IMR-90 (cell line): ENCODE data around the gene KRT16. TPM values are rescaled to one million over a fixed set of nuclear protein-coding genes. Genes with fewer than 3 reads are reported as not detected.

ENCODE experiments used
- ATAC-seq: fragments of 200-7000 bp; cut with Tn5 transposase; 2 replicates; pipeline ENCODE4 v1.9.1; 2020; ENCODE audit warnings: low read depth, mild to moderate bottlenecking, moderate library complexity
- BruUV-seq: library from RNA; stranded (reverse); fragments of 400-500 nt; replicated peaks from 2 replicates; lab custom pipeline; 2021; lab: Mats Ljungman, UMichigan
- CTCF ChIA-PET: fragments of 300-600 bp; formaldehyde crosslinking; extraction: SDS; loops from one replicate; lab custom pipeline; 2021; ENCODE audit warnings: antibody characterized with exemption; lab: Yijun Ruan, JAX
- POLR2A ChIA-PET: fragments of 300-600 bp; sonication (Branson Sonifier 250); formaldehyde crosslinking; loops from one replicate; lab custom pipeline; 2022; ENCODE audit warnings: antibody characterized with exemption; ENCODE audit not compliant: unreplicated experiment; lab: Charles Lee
- DNase-seq: peaks from one replicate; pipeline ENCODE4 v3.0.0; 2013
- H2AFZ ChIP-seq: replicated peaks from 2 replicates; pipeline ENCODE3; 2013; ENCODE audit warnings: low read length, mild to moderate bottlenecking; ENCODE audit not compliant: poor library complexity
- H2AK5ac ChIP-seq: 2 replicates; pipeline ENCODE4 v1.6.1; 2013; ENCODE audit warnings: low read depth, low read length, inconsistent platforms
- H2AK9ac ChIP-seq: replicated peaks from 2 replicates; pipeline ENCODE3; 2013; ENCODE audit warnings: mild to moderate bottlenecking, low read depth, low read length, moderate library complexity; ENCODE audit not compliant: poor library complexity
- H2BK120ac ChIP-seq: 2 replicates; pipeline ENCODE4 v1.6.1; 2013; ENCODE audit warnings: low read depth, low read length, inconsistent platforms
- H2BK15ac ChIP-seq: 3 replicates; pipeline ENCODE4 v1.6.1; 2013; ENCODE audit warnings: low read depth, low read length, inconsistent platforms
- H2BK20ac ChIP-seq: 2 replicates; pipeline ENCODE4 v1.6.1; 2013; ENCODE audit warnings: low read depth, mild to moderate bottlenecking, inconsistent platforms, low read length, moderate library complexity
- H2BK5ac ChIP-seq: 2 replicates; pipeline ENCODE4 v1.6.1; 2013; ENCODE audit warnings: mild to moderate bottlenecking, low read depth, low read length, inconsistent platforms; ENCODE audit not compliant: poor library complexity, severe bottlenecking
- H3K14ac ChIP-seq: replicated peaks from 2 replicates; pipeline ENCODE4 v1.6.1; 2013; ENCODE audit warnings: low read depth, low read length, inconsistent platforms
- H3K18ac ChIP-seq: 2 replicates; pipeline ENCODE4 v1.6.1; 2013; ENCODE audit warnings: low read depth, low read length, control low read depth
- H3K23ac ChIP-seq: 2 replicates; pipeline ENCODE4 v1.6.1; 2013; ENCODE audit warnings: low read depth, low read length, inconsistent platforms
- H3K27ac ChIP-seq: 2 replicates; pipeline ENCODE4 v1.5.1; 2013; ENCODE audit warnings: mild to moderate bottlenecking, control low read depth, low read length; ENCODE audit not compliant: insufficient read depth
- H3K27me3 ChIP-seq: 2 replicates; pipeline ENCODE4 v1.6.1; 2013; ENCODE audit warnings: low read length; ENCODE audit not compliant: control insufficient read depth, insufficient read depth
- H3K36me3 ChIP-seq: 2 replicates; pipeline ENCODE4 v1.6.1; 2013; ENCODE audit warnings: low read length, mixed read lengths; ENCODE audit not compliant: control insufficient read depth, insufficient read depth
- H3K4ac ChIP-seq: 2 replicates; pipeline ENCODE4 v1.6.1; 2013; ENCODE audit warnings: low read depth, low read length, inconsistent platforms
- H3K4me1 ChIP-seq: 2 replicates; pipeline ENCODE4 v1.6.1; 2013; ENCODE audit warnings: low read length, mixed read lengths; ENCODE audit not compliant: control insufficient read depth, insufficient read depth
- H3K4me2 ChIP-seq: 2 replicates; pipeline ENCODE4 v1.6.1; 2013; ENCODE audit warnings: low read depth, mild to moderate bottlenecking, control low read depth, low read length, moderate library complexity
- H3K4me3 ChIP-seq: 2 replicates; pipeline ENCODE4 v1.5.1; 2013; ENCODE audit warnings: low read depth, mild to moderate bottlenecking, control low read depth, low read length, moderate library complexity; ENCODE audit not compliant: insufficient read depth
- H3K56ac ChIP-seq: 2 replicates; pipeline ENCODE4 v1.6.1; 2013; ENCODE audit warnings: low read length, inconsistent platforms; ENCODE audit not compliant: insufficient read depth; ENCODE audit errors: extremely low read depth
- H3K79me1 ChIP-seq, 2 experiments: 2 replicates each; pipeline ENCODE4 v1.6.1; 2013; ENCODE audit warnings: low read length in 2 of 2, inconsistent platforms in 1 of 2, low read depth in 1 of 2
- H3K9ac ChIP-seq: 2 replicates; pipeline ENCODE4 v1.6.1; 2013; ENCODE audit warnings: low read depth, low read length, control low read depth
- H3K9me1 ChIP-seq: 2 replicates; pipeline ENCODE4 v1.6.1; 2013; ENCODE audit warnings: low read length, inconsistent platforms; ENCODE audit not compliant: insufficient read depth
- H3K9me3 ChIP-seq: 2 replicates; pipeline ENCODE4 v1.6.1; 2013; ENCODE audit warnings: low read length; ENCODE audit not compliant: control insufficient read depth, insufficient read depth
- H4K20me1 ChIP-seq: 2 replicates; pipeline ENCODE4 v1.6.1; 2013; ENCODE audit warnings: low read length, inconsistent platforms; ENCODE audit not compliant: insufficient read depth
- H4K5ac ChIP-seq: 2 replicates; pipeline ENCODE4 v1.6.1; 2013; ENCODE audit warnings: mild to moderate bottlenecking, low read depth, low read length, control low read depth
- H4K8ac ChIP-seq, 2 experiments: 2 replicates each; pipeline ENCODE4 v1.6.1; 2013; ENCODE audit warnings: low read depth in 2 of 2, low read length in 2 of 2, control low read depth in 1 of 2, inconsistent platforms in 1 of 2
- H4K91ac ChIP-seq: 2 replicates; pipeline ENCODE4 v1.6.1; 2013; ENCODE audit warnings: low read depth, low read length, inconsistent platforms; ENCODE audit not compliant: insufficient read depth
- BHLHE40 ChIP-seq: fragments of 150-350 bp; IDR thresholded peaks from 2 replicates; pipeline ENCODE4 v1.6.1; 2016; ENCODE audit warnings: mild to moderate bottlenecking, low read depth, low read length
- CEBPB ChIP-seq: IDR thresholded peaks from 2 replicates; pipeline ENCODE4 v1.6.1; 2012; ENCODE audit warnings: low read depth, low read length, improper control_type of control experiment
- CHD1 ChIP-seq: IDR thresholded peaks from 2 replicates; pipeline ENCODE4 v1.6.1; 2012; ENCODE audit warnings: low read depth, low read length, improper control_type of control experiment
- CTCF ChIP-seq: conservative IDR thresholded peaks from 2 replicates; pipeline ENCODE4 v1.5.1; 2012; ENCODE audit warnings: mild to moderate bottlenecking, low read depth, low read length, improper control_type of control experiment
- ELK1 ChIP-seq: fragments of 150-350 bp; IDR thresholded peaks from 2 replicates; pipeline ENCODE4 v1.6.1; 2016; ENCODE audit warnings: low read depth, mild to moderate bottlenecking, low read length, moderate library complexity, borderline replicate concordance
- FOS ChIP-seq: fragments of 150-350 bp; IDR thresholded peaks from 2 replicates; pipeline ENCODE4 v1.6.1; 2016; ENCODE audit warnings: low read depth, low read length
- MAFK ChIP-seq: IDR thresholded peaks from 2 replicates; pipeline ENCODE4 v1.6.1; 2012; ENCODE audit warnings: low read depth, low read length, improper control_type of control experiment
- MAZ ChIP-seq: IDR thresholded peaks from 2 replicates; pipeline ENCODE4 v1.6.1; 2012; ENCODE audit warnings: low read depth, mild to moderate bottlenecking, low read length, improper control_type of control experiment, moderate library complexity, borderline replicate concordance
- MXI1 ChIP-seq: IDR thresholded peaks from 2 replicates; pipeline ENCODE4 v1.6.1; 2012; ENCODE audit warnings: low read depth, mild to moderate bottlenecking, low read length, moderate library complexity, borderline replicate concordance
- RCOR1 ChIP-seq: IDR thresholded peaks from 2 replicates; pipeline ENCODE4 v1.6.1; 2012; ENCODE audit warnings: mild to moderate bottlenecking, low read length, improper control_type of control experiment; ENCODE audit not compliant: insufficient replicate concordance
- USF2 ChIP-seq: fragments of 150-350 bp; IDR thresholded peaks from 2 replicates; pipeline ENCODE4 v1.6.1; 2017; ENCODE audit warnings: mild to moderate bottlenecking, antibody characterized with exemption, low read length, low read depth
- WGBS, 2 experiments: methylation state at CpG; one replicate each; pipeline versions ENCODE4 v1.1.5 to v1.1.7; 2013; ENCODE audit warnings: missing lambda C conversion rate in 2 of 2; ENCODE audit not compliant: insufficient read length in 1 of 2; ENCODE audit errors: extremely low coverage in 2 of 2; 5-methylcytosine and 5-hydroxymethylcytosine counted together
- dilution Hi-C: fragments of 300-500 bp; cut with HindIII; formaldehyde crosslinking; loops from one replicate; pipeline ENCODE4 v1.14.3; 2018; ENCODE audit warnings: low sequenced_read_pairs; ENCODE audit not compliant: unreplicated experiment
- in situ Hi-C: fragments of 300-500 bp; cut with MboI; formaldehyde crosslinking; loops from 3 replicates; pipeline ENCODE4 v1.14.3; 2019; ENCODE audit warnings: low sequenced_read_pairs, inconsistent platforms, mixed read lengths
- intact Hi-C: fragments of 100-400 bp; cut with micrococcal nuclease; formaldehyde crosslinking; loops from 2 replicates; pipeline ENCODE4 v1.10.0; 2022
- polyA plus RNA-seq, 3 experiments: library from polyadenylated mRNA; depleted of rRNA; stranded (reverse); fragments of >200 nt; gene quantifications; 2 replicates each; pipeline ENCODE4 v1.2.3, GENCODE V29; 2012; ENCODE audit warnings: low replicate concordance in 1 of 3
- total RNA-seq: library from RNA; depleted of rRNA; stranded (reverse); fragments of >200 nt; gene quantifications from 2 replicates; pipeline ENCODE4 v1.2.3, GENCODE V29; 2012

Gene KRT16
- total and polyA plus RNA-seq, 2 of the 4 experiments (the other 2 are of a cell fraction), result not detected

- H2AK9ac ChIP-seq, result peak overlapping the region; percentile 48
- H3K4me3 ChIP-seq, result no peak overlapping the region
- POLR2A ChIA-PET, result no interaction called here
- 0 out of 2 replicates have a peak overlapping the region, but pooled peaks have one; percentile 67 for H2BK20ac ChIP-seq
- no peak overlapping the region for H3K18ac ChIP-seq
- CTCF ChIA-PET, result interaction anchor here (1.0 to 2.3 kb wide), 3 partner anchors 71 to 147 kb away, joined by 3 to 28 read pairs (median 3); no protein-coding TSS in a partner anchor
- BruUV-seq, result no TSS peak
- in situ Hi-C loops, result no loop called here
- H3K9me3 ChIP-seq, result no peaks in the 10 kb centered on the region
- no peak overlapping the region for H3K27ac ChIP-seq
- H3K79me1 ChIP-seq, result no peaks in the 10 kb centered on the region
- H2AK5ac ChIP-seq, result peak overlapping the region; percentile 94
- peaks cover 14% of the 10 kb centered on the region for H3K4me1 ChIP-seq
- H3K36me3 ChIP-seq, result no peaks in the 10 kb centered on the region
- H3K4me2 ChIP-seq, result no peak overlapping the region
- no peaks in the 10 kb centered on the region; the same call in 1 of the 2 replicates for H3K27me3 ChIP-seq
- TF ChIP-seq MAFK (no peak), CTCF (no peak), CEBPB (no peak), RCOR1 (no peak), BHLHE40 (no peak), FOS (no peak), MXI1 (no peak), MAZ (no peak), ELK1 (no peak), USF2 (no peak), CHD1 (no peak)
- ATAC-seq (no peak), DNase-seq (no peak)
- H3K23ac ChIP-seq, result no peak overlapping the region
- peak overlapping the region; percentile 65 for H3K4ac ChIP-seq
- dilution Hi-C loops, result no loop called here
- WGBS, 2 experiments, result 60% methylated on average over 1 of the region's 15 CpGs; no CpG with 5 or more reads in 1 of the 2 experiments
- H2BK120ac ChIP-seq, result peak overlapping the region; percentile 71
- no peak overlapping the region for H3K14ac ChIP-seq
- no peaks in the 10 kb centered on the region for H4K20me1 ChIP-seq
- H4K91ac ChIP-seq, result peak overlapping the region; percentile 65
- no peak overlapping the region for H3K56ac ChIP-seq
- intact Hi-C loops, result loop anchor here (5.0 kb wide), 3 partner anchors 325 to 845 kb away; partner anchors contain the start of gene KRTAP2-3
- no peak overlapping the region for H3K9ac ChIP-seq
- peaks cover 12% of the 10 kb centered on the region for H3K9me1 ChIP-seq
- H2AFZ ChIP-seq, result peak overlapping the region; percentile 99
- peak overlapping the region; percentile 74 to 78; a peak in 3 of 4 replicates for H4K8ac ChIP-seq
- H2BK5ac ChIP-seq, result no peak overlapping the region
- H2BK15ac ChIP-seq, result peak overlapping the region; percentile 79; the same call in 2 of the 3 replicates
- H4K5ac ChIP-seq, result peak overlapping the region; percentile 21; the same call in 1 of the 2 replicates
Observed at GRCh38 chr17:41647038-41647813, 34.7 kb upstream of the KRT16 start.
